HG02938 (cell line): ENCODE data around the gene TEAD1.

Source experiments
- ATAC-seq: cut with Tn5 transposase; IDR thresholded peaks from one replicate; pipeline ENCODE4 v1.9.1; 2021; ENCODE audit warnings: mild to moderate bottlenecking, moderate library complexity; ENCODE audit not compliant: unreplicated experiment

TEAD1 gene

DNA sequence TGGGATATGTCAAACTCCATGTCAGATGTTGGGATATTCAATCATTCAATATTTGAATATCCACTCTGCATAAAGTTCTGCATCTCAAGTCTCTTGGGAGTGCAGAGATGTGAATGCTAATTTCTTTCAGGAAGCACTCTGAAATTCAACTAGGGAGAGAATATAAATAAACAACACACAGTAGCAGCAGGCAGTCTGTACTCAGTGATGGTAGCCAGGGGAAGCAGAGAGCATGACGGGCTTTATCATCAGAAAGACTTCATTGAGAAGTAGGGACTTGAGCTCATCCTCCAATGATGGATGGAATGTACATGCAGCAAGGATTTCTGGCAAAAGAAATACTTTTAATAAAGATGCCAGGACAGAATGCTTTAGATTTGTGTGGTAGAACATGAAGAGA is 9.8 kb upstream of the TEAD1 start:
- no peak for ATAC-seq

GRCh38 chr11:12666915-12667314 is 7.3 kb upstream of the TEAD1 start:
- no peak for ATAC-seq

DNA sequence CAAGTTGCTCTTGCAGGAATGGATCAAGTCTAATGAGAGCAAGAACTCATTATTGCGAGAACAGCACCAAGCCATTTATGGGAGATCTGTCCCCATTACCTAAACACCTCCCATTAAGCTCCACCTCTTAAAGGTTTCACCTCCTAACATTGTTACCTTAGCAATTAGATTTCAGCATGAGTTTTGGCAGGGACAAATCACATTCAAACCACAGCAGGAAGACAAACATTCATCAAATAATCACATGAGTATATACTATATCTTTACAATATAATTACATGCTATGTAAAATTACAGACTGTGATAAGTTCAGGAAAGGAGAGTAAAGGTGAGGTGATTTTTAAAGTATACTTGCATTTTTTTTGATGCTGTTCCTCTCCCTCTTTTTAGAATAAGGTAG is 6.6 kb upstream of the TEAD1 start:
- no peak for ATAC-seq

DNA sequence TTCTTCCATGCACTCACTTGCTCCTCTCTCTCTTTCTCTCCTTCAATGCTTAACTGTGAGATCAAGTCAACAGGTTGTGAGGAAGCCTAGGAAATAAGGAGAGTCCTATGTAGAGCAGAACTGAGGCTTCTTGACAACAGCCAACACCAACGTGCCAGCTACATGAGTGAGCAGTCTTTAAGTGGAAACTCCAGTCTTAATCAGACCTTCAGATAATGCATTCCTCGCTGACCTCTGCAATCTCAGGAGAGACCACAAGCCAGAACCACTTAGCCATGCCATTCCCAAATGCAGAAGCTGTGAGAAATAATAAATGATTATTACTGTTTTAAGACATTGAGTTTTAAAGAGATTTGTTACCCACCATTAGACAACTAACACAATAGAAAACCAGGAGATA is 6.1 kb upstream of the TEAD1 start:
- no peak for ATAC-seq

DNA sequence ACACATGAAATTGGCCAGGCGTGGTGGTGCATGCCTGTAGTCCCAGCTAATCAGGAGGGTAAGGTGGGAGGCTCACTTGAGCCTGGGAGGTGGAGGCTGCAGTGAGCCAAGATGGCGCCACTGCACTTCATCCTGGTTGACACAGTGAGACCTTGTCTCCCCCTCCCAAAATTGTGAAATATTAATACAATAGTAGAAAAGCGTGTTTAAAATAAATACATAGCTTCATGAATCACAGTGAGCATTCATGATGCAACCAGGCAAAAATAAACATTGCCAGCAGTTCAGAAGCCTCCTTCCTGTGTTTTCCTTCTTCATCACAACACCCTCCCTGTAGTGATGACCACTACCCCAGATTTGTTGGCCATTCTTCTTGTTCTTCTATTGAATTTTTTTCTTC is 4.3 kb upstream of the TEAD1 start:
- ATAC-seq = no peak

DNA sequence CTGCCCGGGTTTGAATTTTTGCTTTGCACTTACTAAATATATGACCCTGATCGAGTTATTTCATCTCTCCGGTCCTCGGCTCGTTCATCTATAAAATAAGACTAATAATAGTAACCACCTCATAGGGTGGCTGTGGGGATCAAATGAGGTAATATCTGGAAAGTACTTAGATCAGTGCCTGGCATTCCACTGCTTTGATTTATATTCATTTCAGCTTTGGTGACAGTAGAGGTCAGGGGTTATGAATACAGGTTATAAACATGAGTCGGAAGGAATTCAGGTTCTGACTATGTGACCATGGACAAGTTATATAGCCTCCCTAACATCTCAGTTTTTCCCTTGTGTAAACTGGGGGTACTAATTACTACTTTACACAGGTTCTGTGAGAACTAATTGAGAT is 2.9 kb upstream of the TEAD1 start:
- no peak for ATAC-seq

- ATAC-seq = peak; percentile 25
Measured at GRCh38 chr11:12673601-12673923, 659 bp upstream of the TEAD1 start.

DNA sequence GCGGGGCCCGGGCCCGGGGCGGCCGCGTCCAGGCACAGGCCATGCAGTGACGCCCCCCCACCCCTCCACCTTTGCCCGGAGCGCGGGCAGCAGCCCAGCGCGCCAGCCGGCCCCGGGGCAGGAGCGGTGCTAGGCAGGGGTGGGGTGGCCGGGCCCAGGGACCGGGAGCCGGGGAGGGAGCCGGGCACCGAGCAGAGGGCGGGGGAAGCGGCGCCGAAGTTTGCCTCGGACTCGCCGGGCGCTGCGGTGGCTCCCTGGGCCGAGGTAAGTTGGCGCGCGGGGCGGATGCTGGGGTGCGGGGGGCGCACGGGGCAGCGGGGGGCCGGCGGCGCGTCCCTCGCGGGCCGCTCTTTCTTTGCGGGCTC is 332 bp downstream of the TEAD1 start:
- ATAC-seq = peak; percentile 21

DNA sequence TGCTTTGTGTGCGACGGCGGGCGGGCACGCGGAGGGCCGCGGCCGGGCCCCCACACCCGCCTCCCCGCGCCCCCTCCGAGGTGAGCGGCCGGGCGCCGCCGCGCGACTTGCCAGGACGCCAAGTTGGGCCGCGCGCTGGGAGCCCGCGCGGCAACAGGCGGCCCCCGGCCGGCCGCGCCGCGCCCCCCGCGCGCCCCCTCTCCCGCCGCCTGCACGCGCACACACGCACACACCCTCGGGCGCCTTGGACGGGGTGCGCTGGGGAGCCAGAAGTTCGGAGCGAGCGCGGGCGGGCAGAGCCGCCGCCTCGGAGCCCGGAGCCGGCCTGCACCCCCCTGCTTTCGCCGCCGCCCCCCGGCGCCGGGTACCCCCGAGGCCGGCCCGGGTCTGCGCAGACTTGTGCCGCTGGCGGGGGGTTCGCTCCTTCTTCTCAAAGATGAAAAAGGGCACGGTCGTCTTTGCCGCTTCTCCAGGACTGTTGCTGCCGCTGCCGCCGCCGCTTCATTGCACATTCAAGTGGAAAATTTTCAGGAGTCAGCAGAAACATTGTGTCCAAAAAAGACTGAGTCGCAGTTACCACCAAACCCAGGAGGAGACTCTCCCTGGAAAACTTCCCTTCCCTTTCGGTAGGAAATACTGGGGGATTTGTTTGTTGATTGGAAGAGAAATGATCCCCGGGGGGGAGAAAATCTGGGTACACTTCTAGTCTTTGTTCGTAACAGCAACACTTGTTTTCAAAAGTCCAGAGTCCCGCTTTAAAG is 895 bp downstream of the TEAD1 start:
- ATAC-seq = no peak

DNA sequence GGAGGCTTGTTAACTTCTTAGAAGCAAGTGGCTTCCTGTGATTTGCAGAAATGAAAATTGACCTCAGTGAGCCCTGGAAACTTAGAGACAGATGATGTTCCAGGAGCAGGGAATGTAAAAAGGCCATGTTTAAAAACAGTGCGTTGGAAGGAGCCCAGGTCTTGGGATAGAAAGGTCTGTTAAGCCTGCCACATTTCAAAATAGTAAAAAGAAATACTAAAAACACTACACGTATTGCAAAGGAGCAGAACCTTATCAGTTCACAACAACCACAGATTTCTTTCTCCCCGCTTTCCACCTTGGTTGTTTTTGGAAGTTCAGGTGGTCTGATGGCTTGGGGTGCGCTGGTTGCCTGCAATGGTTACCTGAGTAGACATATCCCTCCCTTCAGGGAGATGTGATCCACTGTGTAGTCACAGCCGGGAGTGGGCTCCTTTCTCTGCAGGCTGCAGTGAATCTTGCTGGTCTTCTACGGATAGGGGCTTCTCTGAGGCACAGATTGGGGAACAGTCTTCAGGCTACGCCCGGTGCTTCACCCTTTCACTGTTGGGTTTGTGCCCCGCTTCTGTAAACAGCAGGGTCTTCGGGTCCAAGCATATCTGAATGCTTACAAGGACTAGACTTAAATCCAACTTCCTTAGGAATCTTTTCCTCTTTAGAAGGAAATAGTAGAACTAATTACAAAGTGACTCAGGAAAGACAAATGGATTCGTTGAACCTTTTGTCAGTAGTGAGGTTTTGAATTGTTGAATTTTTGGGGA is 1.9 kb downstream of the TEAD1 start:
- no peak for ATAC-seq

GRCh38 chr11:12677131-12677530 is 2.9 kb downstream of the TEAD1 start:
- ATAC-seq = no peak

DNA sequence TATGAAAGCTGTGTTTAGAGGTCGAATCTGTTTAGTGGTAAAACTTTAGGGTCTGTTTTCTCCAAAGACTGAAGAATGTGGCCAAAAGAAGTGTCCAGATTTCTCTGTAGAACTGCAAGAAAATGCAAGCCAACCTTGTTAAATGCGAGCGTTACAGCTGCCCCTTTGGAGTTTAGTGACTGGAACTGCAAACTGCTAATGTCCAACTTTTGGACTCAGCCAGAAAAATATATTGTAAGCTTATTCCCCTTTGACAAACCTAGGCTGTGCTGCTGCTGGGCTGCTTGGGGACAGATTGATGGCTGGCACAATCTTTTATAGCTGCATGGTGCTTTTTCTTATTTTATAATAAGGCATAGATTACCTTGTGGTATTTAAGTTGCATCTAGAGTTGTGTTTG is 3.9 kb downstream of the TEAD1 start:
- ATAC-seq = no peak

- ATAC-seq = no peak
Measured at GRCh38 chr11:12678991-12679390, 4.8 kb downstream of the TEAD1 start.

DNA sequence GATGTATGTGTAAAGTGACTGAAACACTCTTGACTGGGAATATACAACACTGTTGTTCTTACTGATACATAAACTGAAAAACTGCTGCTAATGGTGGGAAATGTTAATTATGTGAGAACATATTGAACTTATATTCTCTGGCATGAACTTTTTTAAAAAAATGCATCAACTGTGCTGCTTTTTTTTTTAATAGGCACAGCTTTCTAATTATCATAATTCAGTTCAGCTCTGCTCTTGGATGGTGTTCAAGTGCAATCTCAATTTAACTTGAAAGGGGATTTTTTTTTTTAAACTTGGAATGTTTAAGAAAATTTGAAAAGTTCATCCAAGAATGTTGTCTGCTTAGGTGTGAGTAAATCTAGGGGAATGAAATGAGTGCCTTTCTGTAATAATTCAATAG is 5.2 kb downstream of the TEAD1 start:
- no peak for ATAC-seq

- no peak for ATAC-seq
Measured at GRCh38 chr11:12680246-12680939, 6.2 kb downstream of the TEAD1 start.

DNA sequence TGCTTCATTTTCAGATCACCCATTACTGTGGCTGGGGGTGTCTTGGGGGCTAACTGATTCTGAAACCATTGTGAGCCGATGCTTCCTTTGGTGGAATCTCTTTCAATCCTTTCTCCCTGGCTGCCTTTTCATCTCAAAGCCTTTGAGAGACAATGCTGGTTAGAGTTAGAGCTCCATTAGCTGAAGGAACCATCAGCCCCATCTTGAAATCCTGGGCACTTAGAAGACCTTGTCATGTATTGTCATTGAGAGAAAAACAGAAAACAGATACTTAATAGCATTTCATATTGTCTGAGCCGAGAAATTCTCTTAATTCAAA is 6.7 kb downstream of the TEAD1 start:
- ATAC-seq = no peak

DNA sequence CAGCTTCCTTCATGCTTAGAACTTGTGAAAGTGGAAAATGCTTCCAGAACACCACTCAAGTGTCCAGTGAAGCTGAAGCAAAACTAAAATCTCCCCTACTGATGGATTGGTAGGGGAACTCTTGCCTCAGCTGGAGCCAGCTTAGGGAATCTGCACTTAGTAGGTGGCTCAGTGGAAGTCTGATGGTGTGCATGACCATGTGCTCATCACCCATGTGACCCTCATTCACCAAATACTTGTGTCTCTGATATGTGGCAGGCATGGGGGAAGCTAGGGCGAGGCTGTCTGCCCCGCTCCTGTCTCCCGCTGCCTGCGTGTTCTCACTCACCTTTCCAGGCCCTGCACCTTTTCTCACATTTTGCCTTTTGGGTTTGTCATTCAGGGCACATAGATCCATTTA is 7.2 kb downstream of the TEAD1 start:
- ATAC-seq = no peak

- ATAC-seq = no peak
Measured at GRCh38 chr11:12682288-12682687, 8.1 kb downstream of the TEAD1 start.

GRCh38 chr11:12682737-12683500 is 8.7 kb downstream of the TEAD1 start:
- no peak for ATAC-seq

DNA sequence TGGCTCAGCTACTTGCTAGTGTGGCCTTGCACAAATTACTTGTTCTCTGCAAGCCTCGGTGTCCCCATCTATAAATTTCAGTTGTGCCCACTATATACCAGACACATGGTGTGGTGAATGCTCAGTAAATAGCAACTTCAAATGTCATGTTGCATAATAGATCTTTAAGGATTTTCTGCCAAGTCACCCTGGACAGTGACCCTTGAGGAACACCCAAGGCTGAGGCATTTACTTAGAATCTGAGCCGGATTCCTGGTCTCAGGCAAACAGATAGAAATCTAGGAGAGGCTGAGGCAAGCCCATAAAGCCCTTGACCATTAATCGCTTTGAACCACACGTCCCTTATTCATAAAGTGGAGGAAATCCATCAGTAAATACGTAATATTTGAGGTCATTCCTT is 9.7 kb downstream of the TEAD1 start:
- no peak for ATAC-seq

DNA sequence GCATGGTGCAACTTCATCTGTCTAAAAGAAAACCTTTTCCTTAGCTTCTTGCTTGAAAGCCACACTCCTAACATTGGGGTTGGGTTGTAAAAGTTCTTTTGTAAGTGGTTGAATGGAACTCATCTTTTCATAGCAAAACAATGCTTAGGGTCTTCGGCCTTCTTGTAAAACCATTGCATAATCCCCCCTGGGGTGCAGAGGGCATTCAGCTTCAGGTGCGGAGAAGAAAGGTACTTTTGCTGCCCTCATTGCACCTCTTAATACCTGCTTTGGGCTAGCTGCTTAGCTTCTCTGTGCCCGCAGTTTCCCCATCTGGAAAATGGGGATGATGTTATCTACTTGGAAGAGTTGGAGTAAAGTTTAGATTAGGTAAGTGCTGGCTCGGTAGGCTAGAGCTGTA is 10.1 kb downstream of the TEAD1 start:
- ATAC-seq = no peak

- no peak for ATAC-seq
Measured at GRCh38 chr11:12684816-12685215, 10.6 kb downstream of the TEAD1 start.
